Stomach (tissue), 9 donors: ENCODE measurements around the gene SPATA2. TPM values are rescaled to one million over a fixed set of nuclear protein-coding genes. Genes with fewer than 3 reads are reported as not detected.

Source experiments
- DNase-seq, 2 donors: peaks; one replicate each; pipeline versions ENCODE4 v3.0.0 to v3.0.0-alpha.2; 2013 to 2019
- H3K27ac ChIP-seq, 5 donors: fragments of 200-600 bp in 4 of 5; sonication (generic) in 4 of 5; one replicate each; pipeline ENCODE4 v1.5.1; 2013 to 2019; ENCODE audit warnings: mild to moderate bottlenecking in 1 of 5, moderate library complexity in 1 of 5
- H3K27me3 ChIP-seq, 3 donors: fragments of 200-600 bp; sonication (generic); one replicate each; pipeline ENCODE4 v1.5.1; 2017 to 2019; ENCODE audit warnings: mixed run types in 1 of 3
- H3K36me3 ChIP-seq, 4 donors: fragments of 200-600 bp; sonication (generic); 1 replicate in 3 of 4; 2 replicates in 1 of 4; pipeline ENCODE4 v1.5.1; 2016 to 2019
- H3K4me1 ChIP-seq, 4 donors: fragments of 200-600 bp; sonication (generic); one replicate each; pipeline ENCODE4 v1.5.1; 2016 to 2019
- H3K4me3 ChIP-seq, 4 donors: fragments of 200-600 bp; sonication (generic) in 3 of 4; one replicate each; pipeline ENCODE4 v1.5.1; 2016 to 2019; ENCODE audit warnings: mild to moderate bottlenecking in 1 of 4
- H3K9me3 ChIP-seq, 4 donors: fragments of 200-600 bp; sonication (generic); one replicate each; pipeline ENCODE4 v1.5.1; 2016 to 2019
- EP300 ChIP-seq: sonication (generic); formaldehyde crosslinking; IDR thresholded peaks from one replicate; pipeline ENCODE4 v1.6.1; 2017; ENCODE audit warnings: antibody characterized with exemption
- POLR2A ChIP-seq, 4 donors: fragments of 450-650 bp; IDR thresholded peaks; one replicate each; pipeline ENCODE4 v1.6.1; 2016; ENCODE audit warnings: antibody characterized with exemption in 4 of 4, control low read depth in 2 of 4, mild to moderate bottlenecking in 1 of 4, moderate library complexity in 1 of 4
- POLR2AphosphoS5 ChIP-seq, 3 donors: sonication (generic); formaldehyde crosslinking; IDR thresholded peaks; one replicate each; pipeline ENCODE4 v1.6.1; 2016; ENCODE audit warnings: antibody characterized with exemption in 3 of 3
- WGBS, 5 donors: extraction: QIAGEN DNeasy Blood & Tissue Kit in 3 of 5; methylation state at CpG; one replicate each; pipeline versions ENCODE4 v1.1.5 to v1.1.7; 2013 to 2018; 5-methylcytosine and 5-hydroxymethylcytosine counted together
- intact Hi-C: fragments of 100-400 bp; cut with DNase I; formaldehyde crosslinking; loops from one replicate; pipeline ENCODE4 v1.15.1; 2023; ENCODE audit warnings: low total_unique reads
- polyA plus RNA-seq, 3 donors: library from polyadenylated mRNA; stranded (reverse); fragments of 200-250 nt; gene quantifications; one replicate each; pipeline ENCODE4 v1.2.3, GENCODE V29; 2013
- total RNA-seq, 5 donors: library from RNA; depleted of rRNA; stranded (reverse); fragments of >200 nt; gene quantifications; one replicate each; pipeline versions ENCODE4 v1.1.0 to v1.2.3, GENCODE V29; 2014 to 2016
- TF ChIP-seq, protein P1 (sequence below), 7 experiments: fragments of 450-650 bp in 4 of 7; fragments of 200-600 bp in 3 of 7; sonication (generic) in 3 of 7; IDR thresholded peaks; one replicate each; pipeline ENCODE4 v1.5.1; 2016 to 2019; ENCODE audit warnings: antibody characterized with exemption in 7 of 7, control low read depth in 2 of 7, mild to moderate bottlenecking in 1 of 7
- donor health status: healthy with polysubstance abuse.
- donor health status: Bipolar disorder and iron deficiency.
- donor health status: healthy.

SPATA2 gene
- total and polyA plus RNA-seq, 8 donors: 2.6 to 14.3 (median 6.4) TPM

DNA sequence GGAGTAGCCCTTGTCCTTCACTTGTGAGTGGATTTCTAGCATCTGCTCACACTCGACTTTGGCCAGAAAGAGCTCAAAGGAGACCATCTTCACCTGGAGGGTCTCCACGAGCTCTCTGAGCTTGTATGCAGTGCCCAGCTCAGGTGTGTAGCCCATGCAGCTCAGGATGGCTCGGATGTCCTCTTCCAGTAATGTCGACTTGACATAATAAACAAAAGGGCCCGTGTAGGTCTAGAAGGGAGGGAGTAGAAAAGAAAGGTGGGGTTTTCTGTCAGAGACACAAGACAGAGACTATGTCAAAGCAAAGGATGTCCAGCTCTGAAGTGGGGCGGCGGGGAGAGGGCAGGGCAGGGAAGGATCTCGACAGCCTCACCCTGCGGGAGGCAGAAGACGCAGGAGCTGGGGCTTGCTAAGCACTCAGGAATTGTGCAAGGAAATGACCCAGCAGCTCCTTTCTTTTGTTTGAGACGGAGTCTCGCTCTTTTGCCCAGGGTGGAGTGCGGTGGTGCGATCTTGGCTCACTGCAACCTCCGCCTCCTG, 8.6 kb downstream of the SPATA2 start:
- no peak overlapping the region for H3K4me3 ChIP-seq
- H3K4me1 ChIP-seq: peaks cover 21 to 40% (median 30%) of the 10 kb centered on the region in 4 donors
- TF ChIP-seq POLR2AphosphoS5 (IDR thresholded peaks at IDR 0.05) (no peak), EP300 (no peak), POLR2A (IDR thresholded peaks at IDR 0.05) (no peak)
- TF ChIP-seq, protein P1, sequence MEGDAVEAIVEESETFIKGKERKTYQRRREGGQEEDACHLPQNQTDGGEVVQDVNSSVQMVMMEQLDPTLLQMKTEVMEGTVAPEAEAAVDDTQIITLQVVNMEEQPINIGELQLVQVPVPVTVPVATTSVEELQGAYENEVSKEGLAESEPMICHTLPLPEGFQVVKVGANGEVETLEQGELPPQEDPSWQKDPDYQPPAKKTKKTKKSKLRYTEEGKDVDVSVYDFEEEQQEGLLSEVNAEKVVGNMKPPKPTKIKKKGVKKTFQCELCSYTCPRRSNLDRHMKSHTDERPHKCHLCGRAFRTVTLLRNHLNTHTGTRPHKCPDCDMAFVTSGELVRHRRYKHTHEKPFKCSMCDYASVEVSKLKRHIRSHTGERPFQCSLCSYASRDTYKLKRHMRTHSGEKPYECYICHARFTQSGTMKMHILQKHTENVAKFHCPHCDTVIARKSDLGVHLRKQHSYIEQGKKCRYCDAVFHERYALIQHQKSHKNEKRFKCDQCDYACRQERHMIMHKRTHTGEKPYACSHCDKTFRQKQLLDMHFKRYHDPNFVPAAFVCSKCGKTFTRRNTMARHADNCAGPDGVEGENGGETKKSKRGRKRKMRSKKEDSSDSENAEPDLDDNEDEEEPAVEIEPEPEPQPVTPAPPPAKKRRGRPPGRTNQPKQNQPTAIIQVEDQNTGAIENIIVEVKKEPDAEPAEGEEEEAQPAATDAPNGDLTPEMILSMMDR (IDR thresholded peaks at IDR 0.05): no peak
- peak overlapping the region in 1 of 5 donors; percentile 8 for H3K27ac ChIP-seq
- no peaks in the 10 kb centered on the region for H3K27me3 ChIP-seq
- intact Hi-C loops: no loop called here
- peaks cover 28 to 72% (median 70%) of the 10 kb centered on the region in 4 donors for H3K36me3 ChIP-seq
- DNase-seq: no peak
- 79 to 93% (median 89%) methylated on average over 15 of the region's 15 CpGs for WGBS, 5 donors
- H3K9me3 ChIP-seq: no peaks in the 10 kb centered on the region

DNA sequence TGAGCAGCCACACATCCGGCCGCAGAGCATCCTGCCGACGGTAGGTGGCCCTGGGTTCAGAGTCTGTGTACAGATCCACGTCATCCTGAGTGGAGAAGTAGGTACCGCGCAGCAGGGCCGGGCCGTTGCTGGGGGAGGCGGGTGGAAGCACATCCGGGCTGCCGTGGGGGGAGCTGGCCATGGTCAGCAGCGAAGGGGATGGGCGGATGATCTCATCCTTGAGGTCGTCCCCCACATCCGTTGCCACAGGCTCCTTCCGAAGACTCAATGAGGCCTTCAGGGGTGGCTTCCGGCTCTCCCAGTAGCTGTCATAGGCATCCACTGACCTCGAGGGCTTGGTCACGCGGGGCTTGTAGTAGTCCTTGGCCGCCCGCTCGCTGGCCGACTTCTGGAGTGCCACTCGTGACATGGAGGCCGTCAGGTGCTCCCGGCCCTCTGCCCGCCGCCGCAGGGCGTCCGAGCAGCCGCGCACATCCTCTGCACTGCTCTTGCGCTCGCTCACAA, 9.2 kb downstream of the SPATA2 start:
- Histone ChIP-seq H3K4me3 (no peak overlapping the region), H3K36me3 (peaks cover 28 to 72% (median 70%) of the 10 kb centered on the region in 4 donors), H3K4me1 (peaks cover 21 to 40% (median 30%) of the 10 kb centered on the region in 4 donors), H3K9me3 (no peaks in the 10 kb centered on the region), H3K27me3 (no peaks in the 10 kb centered on the region), H3K27ac (peak overlapping the region in 1 of 5 donors; percentile 8)
- intact Hi-C loops: no loop called here
- no peak for TF ChIP-seq POLR2A (IDR thresholded peaks at IDR 0.05)
- no peak for TF ChIP-seq EP300
- TF ChIP-seq, protein P1 (IDR thresholded peaks at IDR 0.05): no peak
- TF ChIP-seq POLR2AphosphoS5 (IDR thresholded peaks at IDR 0.05): no peak
- DNase-seq: no peak
- WGBS, 5 donors: 91 to 95% (median 94%) methylated on average over 33 to 37 of the region's 37 CpGs

DNA sequence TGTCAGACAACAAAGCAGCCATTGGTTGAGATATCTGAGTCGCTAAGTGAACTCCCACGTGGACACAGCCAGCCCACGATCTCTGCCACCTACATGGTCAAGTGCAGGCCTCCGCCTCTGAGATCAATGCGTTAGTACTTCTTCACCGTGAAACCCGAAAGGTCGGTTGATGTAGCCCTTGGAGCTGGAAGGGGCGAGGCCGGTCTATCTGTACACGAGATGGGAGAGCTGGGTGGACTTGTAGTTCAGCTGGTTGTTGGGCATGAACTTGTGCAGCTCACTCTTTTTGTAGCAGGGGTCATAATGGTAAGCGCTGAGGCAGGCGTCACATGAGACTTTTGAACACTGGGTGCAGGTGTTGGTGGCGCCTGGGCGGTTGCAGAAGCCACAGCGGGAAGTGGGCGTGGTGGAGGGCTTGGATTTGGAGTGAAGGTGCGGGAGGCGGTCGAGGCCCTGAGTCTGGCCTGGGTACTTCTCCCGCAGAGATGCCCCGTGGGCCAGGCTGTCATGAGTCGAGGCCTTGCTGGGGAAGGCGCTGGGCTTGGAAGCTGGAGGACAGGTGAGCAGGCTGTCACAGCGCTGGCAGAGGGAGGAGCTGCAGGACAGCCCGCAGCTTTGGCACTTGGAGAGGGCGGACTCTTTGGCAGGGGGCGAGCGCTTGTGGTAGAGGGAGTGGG, 9.8 kb downstream of the SPATA2 start:
- H3K27me3 ChIP-seq: no peaks in the 10 kb centered on the region
- H3K9me3 ChIP-seq: no peaks in the 10 kb centered on the region
- 87 to 91% (median 90%) methylated on average over 28 to 29 of the region's 29 CpGs for WGBS, 5 donors
- intact Hi-C loops: no loop called here
- TF ChIP-seq EP300 (no peak), POLR2A (IDR thresholded peaks at IDR 0.05) (no peak), POLR2AphosphoS5 (IDR thresholded peaks at IDR 0.05) (no peak)
- TF ChIP-seq, protein P1 (IDR thresholded peaks at IDR 0.05): no peak
- H3K4me1 ChIP-seq: peaks cover 19 to 37% (median 29%) of the 10 kb centered on the region in 4 donors
- no peak overlapping the region for H3K27ac ChIP-seq
- DNase-seq: no peak
- peaks cover 28 to 71% (median 70%) of the 10 kb centered on the region in 4 donors for H3K36me3 ChIP-seq
- no peak overlapping the region for H3K4me3 ChIP-seq

GRCh38 chr20:49904440-49905214, 10.7 kb downstream of the SPATA2 start:
- no peak overlapping the region for H3K4me3 ChIP-seq
- H3K27ac ChIP-seq: no peak overlapping the region
- no peak for DNase-seq
- peaks cover 14 to 34% (median 24%) of the 10 kb centered on the region in 4 donors for H3K4me1 ChIP-seq
- no peaks in the 10 kb centered on the region for H3K9me3 ChIP-seq
- intact Hi-C loops: no loop called here
- 89 to 94% (median 92%) methylated on average over 17 of the region's 17 CpGs for WGBS, 5 donors
- peaks cover 28 to 66% (median 62%) of the 10 kb centered on the region in 4 donors for H3K36me3 ChIP-seq
- TF ChIP-seq POLR2A (IDR thresholded peaks at IDR 0.05): no peak
- TF ChIP-seq EP300: no peak
- TF ChIP-seq, protein P1 (IDR thresholded peaks at IDR 0.05): no peak
- no peak for TF ChIP-seq POLR2AphosphoS5 (IDR thresholded peaks at IDR 0.05)
- no peaks in the 10 kb centered on the region for H3K27me3 ChIP-seq
